Transverse colon (tissue), 4 donors: ENCODE measurements around the gene VANGL1. TPM values are rescaled to one million over a fixed set of nuclear protein-coding genes. Genes with fewer than 3 reads are reported as not detected.

ENCODE experiments used
- DNase-seq: peaks from one replicate; pipeline ENCODE4 v3.0.0-alpha.2; 2019
- H3K27ac ChIP-seq, 4 donors: fragments of 200-600 bp; sonication (generic); 2 replicates each; pipeline ENCODE4 v1.5.1; 2016 to 2018; ENCODE audit warnings: inconsistent platforms in 4 of 4
- H3K27me3 ChIP-seq: fragments of 200-600 bp; sonication (generic); 2 replicates; pipeline ENCODE4 v1.5.1; 2017; ENCODE audit warnings: inconsistent platforms
- H3K36me3 ChIP-seq, 4 donors: fragments of 200-600 bp; sonication (generic); 2 replicates each; pipeline ENCODE4 v1.5.1; 2017 to 2019; ENCODE audit warnings: inconsistent platforms in 4 of 4
- H3K4me1 ChIP-seq, 4 donors: fragments of 200-600 bp; sonication (generic); 2 replicates each; pipeline ENCODE4 v1.5.1; 2017 to 2020; ENCODE audit warnings: inconsistent platforms in 4 of 4
- H3K4me3 ChIP-seq, 4 donors: fragments of 200-600 bp; sonication (generic); 1 replicate in 1 of 4; 2 replicates in 3 of 4; pipeline versions ENCODE4 v1.5.1 to v1.6.1; 2017 to 2019; ENCODE audit warnings: inconsistent platforms in 4 of 4
- H3K9me3 ChIP-seq, 2 donors: fragments of 200-600 bp; sonication (generic); 2 replicates each; pipeline ENCODE4 v1.5.1; 2017 to 2019; ENCODE audit warnings: inconsistent platforms in 2 of 2
- EP300 ChIP-seq: sonication (generic); formaldehyde crosslinking; IDR thresholded peaks from one replicate; pipeline ENCODE4 v1.6.1; 2017; ENCODE audit warnings: antibody characterized with exemption, low read depth
- POLR2A ChIP-seq: fragments of 450-650 bp; IDR thresholded peaks from one replicate; pipeline ENCODE4 v1.6.1; 2016; ENCODE audit warnings: antibody characterized with exemption, mild to moderate bottlenecking, moderate library complexity
- POLR2AphosphoS5 ChIP-seq, 3 donors: sonication (generic); formaldehyde crosslinking; IDR thresholded peaks; one replicate each; pipeline ENCODE4 v1.6.1; 2016; ENCODE audit warnings: antibody characterized with exemption in 3 of 3
- WGBS, 2 donors: methylation state at CpG; one replicate each; pipeline ENCODE4 v1.1.5; 2018; ENCODE audit warnings: low coverage in 1 of 2; 5-methylcytosine and 5-hydroxymethylcytosine counted together
- in situ Hi-C, 4 donors: fragments of 200-750 bp; cut with MboI; loops; one replicate each; pipeline versions ENCODE4 v1.15.0 to v1.15.1; 2017; ENCODE audit warnings: low sequenced_read_pairs in 3 of 4, low pct_ligation_motif_present in 1 of 4, low pct_unique_long_range_greater_than_20kb in 1 of 4
- intact Hi-C: fragments of 100-400 bp; cut with DNase I; formaldehyde crosslinking; loops from one replicate; pipeline ENCODE4 v1.15.1; 2023; ENCODE audit warnings: low total_unique reads
- total RNA-seq, 4 donors: library from RNA; depleted of rRNA; stranded (reverse); fragments of >200 nt; gene quantifications; one replicate each; pipeline ENCODE4 v1.1.0, GENCODE V29; 2016
- TF ChIP-seq, protein P1 (sequence below), 5 experiments: fragments of 200-600 bp in 3 of 5; fragments of 450-650 bp in 2 of 5; sonication (generic) in 3 of 5; IDR thresholded peaks; 1 replicate in 2 of 5; 2 replicates in 3 of 5; pipeline ENCODE4 v1.5.1; 2016 to 2017; ENCODE audit warnings: antibody characterized with exemption in 5 of 5, inconsistent platforms in 3 of 5, mild to moderate bottlenecking in 2 of 5, moderate library complexity in 1 of 5

The VANGL1 gene
- total RNA-seq, 4 donors from 2014 or later, result 5.6 to 26.9 (median 16.9) TPM

- WGBS, 2 donors, result 47% methylated on average over 7 of the region's 7 CpGs; no CpG with 5 or more reads in 1 of the 2 donors
- DNase-seq, result peak; percentile 53
- H3K27me3 ChIP-seq, result no peaks in the 10 kb centered on the region
- H3K4me3 ChIP-seq, result no peak overlapping the region
- H3K27ac ChIP-seq, result peak overlapping the region; percentile 61 to 77 (median 72)
- in situ Hi-C loops (no loop called here), intact Hi-C loops (no loop called here)
- H3K4me1 ChIP-seq, result peaks cover 0 to 12% (median 7%) of the 10 kb centered on the region in 4 donors
- TF ChIP-seq, protein P1, sequence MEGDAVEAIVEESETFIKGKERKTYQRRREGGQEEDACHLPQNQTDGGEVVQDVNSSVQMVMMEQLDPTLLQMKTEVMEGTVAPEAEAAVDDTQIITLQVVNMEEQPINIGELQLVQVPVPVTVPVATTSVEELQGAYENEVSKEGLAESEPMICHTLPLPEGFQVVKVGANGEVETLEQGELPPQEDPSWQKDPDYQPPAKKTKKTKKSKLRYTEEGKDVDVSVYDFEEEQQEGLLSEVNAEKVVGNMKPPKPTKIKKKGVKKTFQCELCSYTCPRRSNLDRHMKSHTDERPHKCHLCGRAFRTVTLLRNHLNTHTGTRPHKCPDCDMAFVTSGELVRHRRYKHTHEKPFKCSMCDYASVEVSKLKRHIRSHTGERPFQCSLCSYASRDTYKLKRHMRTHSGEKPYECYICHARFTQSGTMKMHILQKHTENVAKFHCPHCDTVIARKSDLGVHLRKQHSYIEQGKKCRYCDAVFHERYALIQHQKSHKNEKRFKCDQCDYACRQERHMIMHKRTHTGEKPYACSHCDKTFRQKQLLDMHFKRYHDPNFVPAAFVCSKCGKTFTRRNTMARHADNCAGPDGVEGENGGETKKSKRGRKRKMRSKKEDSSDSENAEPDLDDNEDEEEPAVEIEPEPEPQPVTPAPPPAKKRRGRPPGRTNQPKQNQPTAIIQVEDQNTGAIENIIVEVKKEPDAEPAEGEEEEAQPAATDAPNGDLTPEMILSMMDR (IDR thresholded peaks at IDR 0.05), result no peak
- TF ChIP-seq EP300 (no peak), POLR2AphosphoS5 (IDR thresholded peaks at IDR 0.05) (peak in 2 of 3 donors; percentile 48 to 55)
- H3K36me3 ChIP-seq, result no peaks in the 10 kb centered on the region
- no peaks in the 10 kb centered on the region for H3K9me3 ChIP-seq
Observed at GRCh38 chr1:115727706-115728249, 86.0 kb downstream of the VANGL1 start.

- Histone ChIP-seq H3K4me1 (peaks cover 0 to 12% (median 7%) of the 10 kb centered on the region in 4 donors), H3K27ac (peak overlapping the region; percentile 61 to 77 (median 72)), H3K4me3 (no peak overlapping the region), H3K9me3 (no peaks in the 10 kb centered on the region), H3K36me3 (no peaks in the 10 kb centered on the region), H3K27me3 (no peaks in the 10 kb centered on the region)
- intact Hi-C loops, result no loop called here
- no peak for DNase-seq
- in situ Hi-C loops, result no loop called here
- WGBS, 2 donors, result 51 to 69% methylated on average over 1 of the region's 1 CpG
- TF ChIP-seq POLR2A (no peak), POLR2AphosphoS5 (IDR thresholded peaks at IDR 0.05) (no peak)
- TF ChIP-seq, protein P1 (IDR thresholded peaks at IDR 0.05), result no peak
Observed at GRCh38 chr1:115728341-115728740, 86.6 kb downstream of the VANGL1 start.

GRCh38 chr1:115729756-115730155 is 88.0 kb downstream of the VANGL1 start:
- no peaks in the 10 kb centered on the region for H3K9me3 ChIP-seq
- in situ Hi-C loops (no loop called here), intact Hi-C loops (no loop called here)
- no peak for TF ChIP-seq POLR2A
- TF ChIP-seq EP300, result no peak
- TF ChIP-seq, protein P1 (IDR thresholded peaks at IDR 0.05), result no peak
- TF ChIP-seq POLR2AphosphoS5 (IDR thresholded peaks at IDR 0.05), result no peak
- no peak for DNase-seq
- no peak overlapping the region for H3K4me3 ChIP-seq
- H3K4me1 ChIP-seq, result peaks cover 0 to 12% (median 7%) of the 10 kb centered on the region in 4 donors
- no peaks in the 10 kb centered on the region for H3K36me3 ChIP-seq
- no peak overlapping the region for H3K27ac ChIP-seq
- 79 to 87% methylated on average over 4 of the region's 4 CpGs for WGBS, 2 donors
- no peaks in the 10 kb centered on the region for H3K27me3 ChIP-seq

GRCh38 chr1:115732316-115732715 is 90.5 kb downstream of the VANGL1 start:
- WGBS, 2 donors, result 30 to 67% methylated on average over 4 of the region's 4 CpGs
- intact Hi-C loops (no loop called here), in situ Hi-C loops (no loop called here)
- H3K4me1 ChIP-seq, result peaks cover 0 to 7% (median 3%) of the 10 kb centered on the region in 4 donors
- DNase-seq, result no peak
- TF ChIP-seq POLR2AphosphoS5 (IDR thresholded peaks at IDR 0.05), result no peak
- TF ChIP-seq, protein P1 (IDR thresholded peaks at IDR 0.05), result no peak
- no peak for TF ChIP-seq EP300
- no peak overlapping the region for H3K4me3 ChIP-seq
- no peaks in the 10 kb centered on the region for H3K27me3 ChIP-seq
- no peaks in the 10 kb centered on the region for H3K9me3 ChIP-seq
- H3K36me3 ChIP-seq, result no peaks in the 10 kb centered on the region
- no peak overlapping the region for H3K27ac ChIP-seq
